ENCODE data around the gene MYLIP. TPM values are rescaled to one million over a fixed set of nuclear protein-coding genes. Genes with fewer than 3 reads are reported as not detected.

Gene MYLIP
- total and polyA plus RNA-seq, 2 of the 4 experiments (the other 2 are of a cell fraction) = 1.8 to 3.2 TPM

DNA sequence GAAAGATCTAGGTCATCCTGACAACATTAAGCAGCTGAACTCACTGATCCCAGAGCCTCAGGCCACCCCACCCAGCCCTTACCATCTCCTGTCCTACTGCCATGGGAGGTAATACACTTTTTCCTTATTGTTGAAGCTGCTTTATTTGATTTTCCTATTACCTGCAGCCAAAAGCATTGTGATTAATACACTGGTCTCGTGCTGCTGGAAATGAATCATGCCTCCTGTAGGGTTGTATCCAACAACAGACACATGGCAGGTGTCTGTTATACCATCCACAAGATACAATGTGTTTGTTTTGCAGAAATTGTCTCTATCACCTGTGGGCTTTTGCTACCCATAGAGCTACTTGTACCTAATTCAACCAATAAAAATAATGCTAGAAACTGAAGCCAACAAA, 34.2 kb downstream of the MYLIP start:
- Histone ChIP-seq H3K27me3 (ENCODE audit: control insufficient read depth, insufficient read depth, low read length) (peaks cover 46% of the 10 kb centered on the region), H3K56ac (ENCODE audit: extremely low read depth, insufficient read depth, low read length) (no peak overlapping the region), H2AFZ (replicated peaks; ENCODE audit: low read length, poor library complexity) (no peak overlapping the region), H3K4ac (ENCODE audit: low read depth, low read length) (no peak overlapping the region), H3K9me1 (ENCODE audit: insufficient read depth, low read length) (no peaks in the 10 kb centered on the region; the same call in 1 of the 2 replicates), H2BK20ac (ENCODE audit: low read depth, low read length) (no peak overlapping the region), H3K4me2 (ENCODE audit: low read depth, low read length) (no peak overlapping the region), H2AK5ac (ENCODE audit: low read depth, low read length) (no peak overlapping the region), H3K79me1 (ENCODE audit: low read depth in 1 of 2, low read length in 2 of 2) (no peaks in the 10 kb centered on the region), H3K9me3 (ENCODE audit: control insufficient read depth, insufficient read depth, low read length) (no peaks in the 10 kb centered on the region), H4K91ac (ENCODE audit: insufficient read depth, low read depth, low read length) (no peak overlapping the region), H3K36me3 (ENCODE audit: control insufficient read depth, insufficient read depth, low read length) (no peaks in the 10 kb centered on the region), H3K27ac (ENCODE audit: insufficient read depth, low read length) (no peak overlapping the region), H3K9ac (ENCODE audit: low read depth, low read length) (no peak overlapping the region), H3K4me1 (ENCODE audit: control insufficient read depth, insufficient read depth, low read length) (no peaks in the 10 kb centered on the region; the same call in 1 of the 2 replicates), H2BK5ac (ENCODE audit: low read depth, low read length, poor library complexity, severe bottlenecking) (no peak overlapping the region), H4K5ac (ENCODE audit: low read depth, low read length) (no peak overlapping the region), H3K14ac (replicated peaks; ENCODE audit: low read depth, low read length) (no peak overlapping the region), H4K8ac (ENCODE audit: low read depth in 2 of 2, low read length in 2 of 2) (no peak overlapping the region), H3K23ac (ENCODE audit: low read depth, low read length) (no peak overlapping the region), H3K4me3 (ENCODE audit: insufficient read depth, low read depth, low read length) (no peak overlapping the region), H2BK15ac (ENCODE audit: low read depth, low read length) (no peak overlapping the region), H2BK120ac (ENCODE audit: low read depth, low read length) (no peak overlapping the region), H2AK9ac (replicated peaks; ENCODE audit: low read depth, low read length, poor library complexity) (no peak overlapping the region), H3K18ac (ENCODE audit: low read depth, low read length) (no peak overlapping the region), H4K20me1 (ENCODE audit: insufficient read depth, low read length) (no peaks in the 10 kb centered on the region)
- TF ChIP-seq POLR2A (IDR thresholded peaks at IDR 0.05; ENCODE audit: low read depth, low read length) (no peak), FOS (IDR thresholded peaks at IDR 0.05; ENCODE audit: low read depth, low read length) (no peak), CHD1 (IDR thresholded peaks at IDR 0.05; ENCODE audit: low read depth, low read length) (no peak), RAD21 (IDR thresholded peaks at IDR 0.05; ENCODE audit: low read length) (no peak), RCOR1 (IDR thresholded peaks at IDR 0.05; ENCODE audit: insufficient replicate concordance, low read length) (no peak), MAZ (IDR thresholded peaks at IDR 0.05; ENCODE audit: borderline replicate concordance, low read depth, low read length) (no peak), MXI1 (IDR thresholded peaks at IDR 0.05; ENCODE audit: borderline replicate concordance, low read depth, low read length) (no peak), RFX5 (IDR thresholded peaks at IDR 0.05; ENCODE audit: low read depth, low read length) (no peak), MAFK (IDR thresholded peaks at IDR 0.05; ENCODE audit: low read depth, low read length) (no peak), BHLHE40 (IDR thresholded peaks at IDR 0.05; ENCODE audit: low read depth, low read length) (no peak), NFE2L2 (IDR thresholded peaks at IDR 0.05; ENCODE audit: low read depth, low read length) (no peak), SMC3 (IDR thresholded peaks at IDR 0.05; ENCODE audit: low read depth, low read length) (no peak), CEBPB (IDR thresholded peaks at IDR 0.05; ENCODE audit: low read depth, low read length) (no peak)
- TF ChIP-seq, protein P1, sequence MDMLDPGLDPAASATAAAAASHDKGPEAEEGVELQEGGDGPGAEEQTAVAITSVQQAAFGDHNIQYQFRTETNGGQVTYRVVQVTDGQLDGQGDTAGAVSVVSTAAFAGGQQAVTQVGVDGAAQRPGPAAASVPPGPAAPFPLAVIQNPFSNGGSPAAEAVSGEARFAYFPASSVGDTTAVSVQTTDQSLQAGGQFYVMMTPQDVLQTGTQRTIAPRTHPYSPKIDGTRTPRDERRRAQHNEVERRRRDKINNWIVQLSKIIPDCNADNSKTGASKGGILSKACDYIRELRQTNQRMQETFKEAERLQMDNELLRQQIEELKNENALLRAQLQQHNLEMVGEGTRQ (IDR thresholded peaks at IDR 0.05; ENCODE audit: low read depth, low read length) = no peak
- TF ChIP-seq, protein P2, sequence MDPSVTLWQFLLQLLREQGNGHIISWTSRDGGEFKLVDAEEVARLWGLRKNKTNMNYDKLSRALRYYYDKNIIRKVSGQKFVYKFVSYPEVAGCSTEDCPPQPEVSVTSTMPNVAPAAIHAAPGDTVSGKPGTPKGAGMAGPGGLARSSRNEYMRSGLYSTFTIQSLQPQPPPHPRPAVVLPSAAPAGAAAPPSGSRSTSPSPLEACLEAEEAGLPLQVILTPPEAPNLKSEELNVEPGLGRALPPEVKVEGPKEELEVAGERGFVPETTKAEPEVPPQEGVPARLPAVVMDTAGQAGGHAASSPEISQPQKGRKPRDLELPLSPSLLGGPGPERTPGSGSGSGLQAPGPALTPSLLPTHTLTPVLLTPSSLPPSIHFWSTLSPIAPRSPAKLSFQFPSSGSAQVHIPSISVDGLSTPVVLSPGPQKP (IDR thresholded peaks at IDR 0.05; ENCODE audit: borderline replicate concordance, low read depth, low read length) = no peak
- TF ChIP-seq, protein P3, sequence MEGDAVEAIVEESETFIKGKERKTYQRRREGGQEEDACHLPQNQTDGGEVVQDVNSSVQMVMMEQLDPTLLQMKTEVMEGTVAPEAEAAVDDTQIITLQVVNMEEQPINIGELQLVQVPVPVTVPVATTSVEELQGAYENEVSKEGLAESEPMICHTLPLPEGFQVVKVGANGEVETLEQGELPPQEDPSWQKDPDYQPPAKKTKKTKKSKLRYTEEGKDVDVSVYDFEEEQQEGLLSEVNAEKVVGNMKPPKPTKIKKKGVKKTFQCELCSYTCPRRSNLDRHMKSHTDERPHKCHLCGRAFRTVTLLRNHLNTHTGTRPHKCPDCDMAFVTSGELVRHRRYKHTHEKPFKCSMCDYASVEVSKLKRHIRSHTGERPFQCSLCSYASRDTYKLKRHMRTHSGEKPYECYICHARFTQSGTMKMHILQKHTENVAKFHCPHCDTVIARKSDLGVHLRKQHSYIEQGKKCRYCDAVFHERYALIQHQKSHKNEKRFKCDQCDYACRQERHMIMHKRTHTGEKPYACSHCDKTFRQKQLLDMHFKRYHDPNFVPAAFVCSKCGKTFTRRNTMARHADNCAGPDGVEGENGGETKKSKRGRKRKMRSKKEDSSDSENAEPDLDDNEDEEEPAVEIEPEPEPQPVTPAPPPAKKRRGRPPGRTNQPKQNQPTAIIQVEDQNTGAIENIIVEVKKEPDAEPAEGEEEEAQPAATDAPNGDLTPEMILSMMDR (conservative IDR thresholded peaks at IDR 0.05; ENCODE audit: low read depth, low read length) = no peak
- ATAC-seq (ENCODE audit: low read depth) = no peak
- intact Hi-C loops (cut with micrococcal nuclease) = no loop called here
- CTCF ChIA-PET = interaction anchor here (1.6 kb wide), 1 partner anchor 20 kb away, joined by 4 read pairs; no protein-coding TSS in a partner anchor
- dilution Hi-C loops (cut with HindIII; ENCODE audit: low sequenced_read_pairs, unreplicated experiment) = no loop called here
- BruUV-seq (replicated peaks) = no TSS peak
- in situ Hi-C loops (cut with MboI; ENCODE audit: low sequenced_read_pairs) = no loop called here
- no peak for DNase-seq
- WGBS, 2 experiments (ENCODE audit: extremely low coverage in 2 of 2, insufficient read length in 1 of 2) = no CpG with 5 or more reads among the region's 1 CpG
- POLR2A ChIA-PET (ENCODE audit: unreplicated experiment) = no interaction called here
